ENCODE results near the gene RBBP8NL. TPM values are rescaled to one million over a fixed set of nuclear protein-coding genes. Genes with fewer than 3 reads are reported as not detected.

RBBP8NL gene
- total RNA-seq, 2 experiments from 2014 or later = not detected

DNA sequence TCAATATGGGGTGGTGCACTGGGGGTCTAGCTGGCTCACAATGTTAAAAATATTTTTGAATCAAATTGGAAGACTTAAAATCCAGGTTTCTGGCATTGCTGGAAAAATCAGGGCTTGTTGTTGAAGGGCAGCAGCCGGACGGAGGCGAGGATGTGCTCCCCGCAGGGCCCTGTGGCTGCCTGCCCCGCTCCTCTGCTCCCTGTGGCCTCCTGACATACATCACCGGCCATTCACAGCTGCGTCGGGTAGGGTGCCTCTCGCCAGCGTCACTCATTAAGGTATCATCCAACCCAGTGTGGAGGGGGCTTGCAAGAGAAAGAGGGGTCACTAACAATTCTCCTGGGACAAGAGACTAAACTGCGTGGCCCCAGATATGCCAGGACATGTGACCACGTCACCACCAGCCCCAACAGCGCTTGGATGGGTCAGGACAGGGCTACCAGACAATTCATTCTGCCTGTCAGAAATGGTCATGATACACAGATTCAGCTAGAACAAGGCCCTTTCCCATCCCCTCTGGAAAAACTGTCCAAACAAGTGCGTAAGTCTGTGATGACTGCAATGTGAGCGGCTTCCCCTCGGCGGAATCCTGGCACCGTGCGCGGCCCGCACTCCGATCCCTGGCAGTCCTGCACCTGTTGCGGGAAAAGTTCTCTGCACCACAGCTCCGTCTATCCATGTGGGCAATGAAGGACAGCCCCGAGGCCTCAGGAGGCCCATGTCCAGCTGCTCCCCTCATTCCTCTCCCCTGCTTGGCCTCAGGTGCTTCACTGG, 36.5 kb upstream of the RBBP8NL start:
- ChIA-PET CTCF (no interaction called here), POLR2A (no interaction called here)
- no peak for ATAC-seq (ENCODE audit: poor library complexity)
- Histone ChIP-seq H3K4me1 (ENCODE audit: insufficient read depth, low read length) (no peaks in the 10 kb centered on the region), H3K36me3 (ENCODE audit: insufficient read depth, low read length) (no peaks in the 10 kb centered on the region), H3K27ac (ENCODE audit: low read depth in 1 of 2, low read length in 2 of 2) (no peak overlapping the region), H3K4me3 (ENCODE audit: low read length) (no peak overlapping the region), H3K9me3 (ENCODE audit: control insufficient read depth in 1 of 2, insufficient read depth in 1 of 2, low read length in 2 of 2) (no peaks in the 10 kb centered on the region), H3K27me3 (ENCODE audit: control insufficient read depth in 1 of 2, insufficient read depth in 2 of 2, low read length in 2 of 2) (peaks cover 0 to 2% of the 10 kb centered on the region in 2 experiments)
- Mint-ChIP-seq H3K27me3 (peaks cover 3% of the 10 kb centered on the region), H3K4me3 (no peak overlapping the region), H3K36me3 (ENCODE audit: low read depth) (no peaks in the 10 kb centered on the region), H3K27ac (no peak overlapping the region), H3K4me1 (ENCODE audit: low read depth) (no peaks in the 10 kb centered on the region), H3K9me3 (no peaks in the 10 kb centered on the region)
- intact Hi-C loops (cut with DNase I, micrococcal nuclease) = no loop called here
- DNase-seq = no peak
- TF ChIP-seq, protein P1, sequence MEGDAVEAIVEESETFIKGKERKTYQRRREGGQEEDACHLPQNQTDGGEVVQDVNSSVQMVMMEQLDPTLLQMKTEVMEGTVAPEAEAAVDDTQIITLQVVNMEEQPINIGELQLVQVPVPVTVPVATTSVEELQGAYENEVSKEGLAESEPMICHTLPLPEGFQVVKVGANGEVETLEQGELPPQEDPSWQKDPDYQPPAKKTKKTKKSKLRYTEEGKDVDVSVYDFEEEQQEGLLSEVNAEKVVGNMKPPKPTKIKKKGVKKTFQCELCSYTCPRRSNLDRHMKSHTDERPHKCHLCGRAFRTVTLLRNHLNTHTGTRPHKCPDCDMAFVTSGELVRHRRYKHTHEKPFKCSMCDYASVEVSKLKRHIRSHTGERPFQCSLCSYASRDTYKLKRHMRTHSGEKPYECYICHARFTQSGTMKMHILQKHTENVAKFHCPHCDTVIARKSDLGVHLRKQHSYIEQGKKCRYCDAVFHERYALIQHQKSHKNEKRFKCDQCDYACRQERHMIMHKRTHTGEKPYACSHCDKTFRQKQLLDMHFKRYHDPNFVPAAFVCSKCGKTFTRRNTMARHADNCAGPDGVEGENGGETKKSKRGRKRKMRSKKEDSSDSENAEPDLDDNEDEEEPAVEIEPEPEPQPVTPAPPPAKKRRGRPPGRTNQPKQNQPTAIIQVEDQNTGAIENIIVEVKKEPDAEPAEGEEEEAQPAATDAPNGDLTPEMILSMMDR (IDR thresholded peaks at IDR 0.05) = no peak

DNA sequence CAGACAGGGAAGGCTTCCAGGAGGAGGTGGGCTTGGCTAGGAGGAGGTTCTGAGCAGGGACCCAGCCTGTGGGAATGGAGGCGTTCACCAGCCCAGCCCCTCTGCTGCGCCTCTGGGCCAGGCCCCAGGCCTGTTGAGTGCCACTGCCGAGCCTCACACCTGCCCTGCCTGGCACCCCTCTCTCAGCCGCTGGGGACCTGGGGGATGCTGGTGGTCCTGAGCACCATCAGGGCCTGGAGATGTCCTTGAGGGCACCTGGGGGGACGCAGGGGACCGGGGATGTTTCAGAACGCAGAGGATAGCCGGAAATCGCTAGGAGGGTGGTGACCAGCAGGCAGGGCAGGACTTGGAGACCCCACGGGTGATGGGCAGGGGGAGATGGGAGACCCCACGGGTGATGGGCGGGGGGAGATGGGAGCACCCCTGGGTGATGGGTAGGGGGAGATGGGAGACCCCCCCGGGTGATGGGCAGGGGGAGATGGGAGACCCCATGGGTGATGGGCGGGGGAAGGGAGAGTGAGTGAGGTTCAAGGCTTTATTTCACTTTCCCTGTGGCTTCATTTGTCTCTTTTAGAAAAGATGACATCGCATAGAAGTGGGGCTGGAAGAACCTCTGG, 35.7 kb upstream of the RBBP8NL start:
- H3K4me3 ChIP-seq (ENCODE audit: low read length) = no peak overlapping the region
- no peaks in the 10 kb centered on the region for H3K9me3 ChIP-seq (ENCODE audit: control insufficient read depth in 1 of 2, insufficient read depth in 1 of 2, low read length in 2 of 2)
- no peak for ATAC-seq (ENCODE audit: poor library complexity)
- H3K27ac ChIP-seq (ENCODE audit: low read depth in 1 of 2, low read length in 2 of 2) = no peak overlapping the region
- POLR2A ChIA-PET = no interaction called here
- intact Hi-C loops (cut with DNase I, micrococcal nuclease) = no loop called here
- CTCF ChIA-PET = no interaction called here
- no peak overlapping the region for H3K27ac Mint-ChIP-seq
- H3K27me3 Mint-ChIP-seq = peaks cover 3% of the 10 kb centered on the region
- no peaks in the 10 kb centered on the region for H3K36me3 ChIP-seq (ENCODE audit: insufficient read depth, low read length)
- no peaks in the 10 kb centered on the region for H3K4me1 ChIP-seq (ENCODE audit: insufficient read depth, low read length)
- DNase-seq = no peak
- no peaks in the 10 kb centered on the region for H3K9me3 Mint-ChIP-seq
- no peaks in the 10 kb centered on the region for H3K4me1 Mint-ChIP-seq (ENCODE audit: low read depth)
- H3K36me3 Mint-ChIP-seq (ENCODE audit: low read depth) = no peaks in the 10 kb centered on the region
- TF ChIP-seq, protein P1 (IDR thresholded peaks at IDR 0.05) = no peak
- peaks cover 0 to under 1% of the 10 kb centered on the region in 2 experiments for H3K27me3 ChIP-seq (ENCODE audit: control insufficient read depth in 1 of 2, insufficient read depth in 2 of 2, low read length in 2 of 2)
- H3K4me3 Mint-ChIP-seq = no peak overlapping the region

DNA sequence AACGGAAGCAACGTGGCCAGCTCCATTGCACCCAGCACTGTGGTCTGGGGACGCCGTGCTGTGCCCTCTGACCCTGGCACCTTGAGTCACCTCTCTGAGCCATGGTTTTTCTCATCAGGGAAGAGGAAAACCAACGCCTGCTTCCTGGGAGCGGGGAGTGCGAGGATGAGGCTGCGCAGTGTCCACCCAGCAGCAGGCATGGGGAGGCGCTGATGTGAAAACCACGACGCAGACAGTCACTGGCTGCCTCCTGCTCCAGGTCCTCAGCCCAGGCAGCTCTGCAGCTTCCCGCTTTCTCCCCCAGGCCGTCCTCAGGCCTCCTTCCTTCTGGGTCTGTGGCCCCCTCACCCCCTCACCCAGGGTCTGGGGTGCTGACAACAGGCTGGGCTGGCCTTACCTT, 34.5 kb upstream of the RBBP8NL start:
- Histone ChIP-seq H3K27me3 (ENCODE audit: control insufficient read depth in 1 of 2, insufficient read depth in 2 of 2, low read length in 2 of 2) (no peaks in the 10 kb centered on the region), H3K27ac (ENCODE audit: low read depth in 1 of 2, low read length in 2 of 2) (no peak overlapping the region), H3K9me3 (ENCODE audit: control insufficient read depth in 1 of 2, insufficient read depth in 1 of 2, low read length in 2 of 2) (no peaks in the 10 kb centered on the region), H3K36me3 (ENCODE audit: insufficient read depth, low read length) (no peaks in the 10 kb centered on the region), H3K4me1 (ENCODE audit: insufficient read depth, low read length) (no peaks in the 10 kb centered on the region), H3K4me3 (ENCODE audit: low read length) (no peak overlapping the region)
- DNase-seq = no peak
- no peaks in the 10 kb centered on the region for H3K4me1 Mint-ChIP-seq (ENCODE audit: low read depth)
- no peak overlapping the region for H3K27ac Mint-ChIP-seq
- TF ChIP-seq, protein P1 (IDR thresholded peaks at IDR 0.05) = no peak
- H3K9me3 Mint-ChIP-seq = no peaks in the 10 kb centered on the region
- no peak for ATAC-seq (ENCODE audit: poor library complexity)
- intact Hi-C loops (cut with DNase I, micrococcal nuclease) = no loop called here
- no peaks in the 10 kb centered on the region for H3K36me3 Mint-ChIP-seq (ENCODE audit: low read depth)
- ChIA-PET POLR2A (no interaction called here), CTCF (no interaction called here)
- no peak overlapping the region for H3K4me3 Mint-ChIP-seq
- peaks cover 8% of the 10 kb centered on the region for H3K27me3 Mint-ChIP-seq

Data from CD4-positive, alpha-beta T cell (primary cell).